Stimulated activated CD4-positive, alpha-beta T cell treated with anti-CD3 and anti-CD28 coated beads, TNF-alpha, amount 100 ng/mL, for 24 hours (primary cell): ENCODE measurements around the gene ABCF3.
"Not testable (repeated sequence)": the region's sequence is repeated elsewhere in the genome, so short reads cannot be mapped to it uniquely, and the experiment has no call there.

Experiments
- DNase-seq, 3 experiments: peaks; one replicate each; pipeline ENCODE4 v3.0.0-alpha.2; 2020; ENCODE audit warnings: low read depth in 3 of 3

ABCF3 gene, protein sequence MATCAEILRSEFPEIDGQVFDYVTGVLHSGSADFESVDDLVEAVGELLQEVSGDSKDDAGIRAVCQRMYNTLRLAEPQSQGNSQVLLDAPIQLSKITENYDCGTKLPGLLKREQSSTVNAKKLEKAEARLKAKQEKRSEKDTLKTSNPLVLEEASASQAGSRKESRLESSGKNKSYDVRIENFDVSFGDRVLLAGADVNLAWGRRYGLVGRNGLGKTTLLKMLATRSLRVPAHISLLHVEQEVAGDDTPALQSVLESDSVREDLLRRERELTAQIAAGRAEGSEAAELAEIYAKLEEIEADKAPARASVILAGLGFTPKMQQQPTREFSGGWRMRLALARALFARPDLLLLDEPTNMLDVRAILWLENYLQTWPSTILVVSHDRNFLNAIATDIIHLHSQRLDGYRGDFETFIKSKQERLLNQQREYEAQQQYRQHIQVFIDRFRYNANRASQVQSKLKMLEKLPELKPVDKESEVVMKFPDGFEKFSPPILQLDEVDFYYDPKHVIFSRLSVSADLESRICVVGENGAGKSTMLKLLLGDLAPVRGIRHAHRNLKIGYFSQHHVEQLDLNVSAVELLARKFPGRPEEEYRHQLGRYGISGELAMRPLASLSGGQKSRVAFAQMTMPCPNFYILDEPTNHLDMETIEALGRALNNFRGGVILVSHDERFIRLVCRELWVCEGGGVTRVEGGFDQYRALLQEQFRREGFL

DNA sequence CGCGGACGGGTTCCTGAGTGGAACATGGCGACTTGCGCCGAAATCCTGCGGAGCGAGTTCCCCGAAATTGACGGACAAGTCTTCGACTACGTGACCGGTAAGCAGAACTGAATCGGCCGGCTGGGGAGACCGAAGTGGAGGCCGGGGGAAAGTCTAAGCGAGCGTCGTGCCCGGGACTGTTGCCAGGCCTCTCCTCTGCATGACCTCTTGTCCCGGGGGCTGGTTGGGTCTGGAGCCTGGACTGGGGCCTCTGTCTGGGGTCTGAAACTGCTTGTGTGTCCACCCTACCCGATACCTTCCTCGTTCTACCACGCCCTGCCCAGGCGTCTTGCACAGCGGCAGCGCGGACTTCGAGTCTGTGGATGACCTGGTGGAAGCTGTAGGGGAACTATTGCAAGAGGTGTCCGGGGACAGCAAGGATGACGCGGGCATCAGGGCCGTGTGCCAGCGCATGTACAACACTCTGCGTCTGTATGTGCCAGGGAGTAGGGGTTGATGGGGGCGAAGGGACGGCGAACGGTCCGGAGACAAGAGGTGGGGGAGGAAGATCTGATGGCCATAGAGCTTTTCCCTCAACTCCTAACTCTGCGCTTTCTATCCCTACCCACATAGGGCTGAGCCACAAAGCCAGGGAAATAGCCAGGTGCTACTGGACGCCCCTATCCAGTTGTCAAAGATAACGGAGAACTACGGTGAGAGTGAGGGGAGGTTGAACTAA is at the start of gene ABCF3:
Gene ABCF3 (plus strand): TSS at position 16 of the 718 bp plus-strand sequence. CDS start 9 bp downstream, at position 25.
- peak in 1 of 3 experiments; percentile 11 for DNase-seq

DNA sequence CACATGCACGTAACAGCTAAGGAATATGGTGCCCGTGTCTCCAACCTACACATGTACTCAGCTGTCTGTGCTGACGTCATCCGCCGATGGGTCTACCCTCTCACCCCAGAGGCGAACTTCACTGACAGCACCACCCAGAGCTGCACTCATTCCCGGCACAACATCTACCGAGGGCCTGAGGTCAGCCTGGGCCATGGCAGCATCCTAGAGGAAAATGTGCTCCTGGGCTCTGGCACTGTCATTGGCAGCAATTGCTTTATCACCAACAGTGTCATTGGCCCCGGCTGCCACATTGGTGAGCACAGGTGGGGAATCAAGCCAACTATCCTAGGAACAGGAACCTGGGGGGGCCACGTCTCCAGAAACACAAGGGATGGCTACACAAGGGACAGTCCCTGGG is 45.6 kb upstream of the ABCF3 start:
- no peak for DNase-seq

DNA sequence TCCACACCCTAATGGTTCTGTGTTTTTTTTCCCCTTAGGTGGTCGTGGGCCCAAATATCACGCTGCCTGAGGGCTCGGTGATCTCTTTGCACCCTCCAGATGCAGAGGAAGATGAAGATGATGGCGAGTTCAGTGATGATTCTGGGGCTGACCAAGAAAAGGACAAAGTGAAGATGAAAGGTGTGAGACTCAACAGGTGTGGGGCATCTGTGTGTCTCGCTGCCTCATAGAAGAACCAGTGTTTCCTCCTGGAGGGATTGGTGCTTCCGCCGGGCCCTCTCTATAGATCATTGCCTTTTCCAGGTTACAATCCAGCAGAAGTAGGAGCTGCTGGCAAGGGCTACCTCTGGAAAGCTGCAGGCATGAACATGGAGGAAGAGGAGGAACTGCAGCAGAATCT is 43.8 kb upstream of the ABCF3 start:
- no peak for DNase-seq

DNA sequence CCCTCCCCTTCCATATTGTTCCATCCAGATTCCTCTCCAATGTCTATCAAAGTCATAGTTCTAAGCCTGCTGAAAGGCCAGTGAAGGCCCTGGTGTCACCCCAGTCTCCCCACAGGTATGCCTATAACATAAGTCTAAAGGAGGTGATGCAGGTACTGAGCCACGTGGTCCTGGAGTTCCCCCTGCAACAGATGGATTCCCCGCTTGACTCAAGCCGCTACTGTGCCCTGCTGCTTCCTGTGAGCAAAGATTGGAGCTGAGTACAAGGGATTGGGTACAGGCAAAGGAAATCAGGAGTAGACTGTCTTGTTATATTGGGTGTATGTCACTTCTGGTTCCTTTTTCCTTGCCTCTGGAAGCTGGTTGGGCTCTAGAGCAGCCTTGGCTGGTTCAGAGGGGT is 42.7 kb upstream of the ABCF3 start:
- no peak for DNase-seq

DNA sequence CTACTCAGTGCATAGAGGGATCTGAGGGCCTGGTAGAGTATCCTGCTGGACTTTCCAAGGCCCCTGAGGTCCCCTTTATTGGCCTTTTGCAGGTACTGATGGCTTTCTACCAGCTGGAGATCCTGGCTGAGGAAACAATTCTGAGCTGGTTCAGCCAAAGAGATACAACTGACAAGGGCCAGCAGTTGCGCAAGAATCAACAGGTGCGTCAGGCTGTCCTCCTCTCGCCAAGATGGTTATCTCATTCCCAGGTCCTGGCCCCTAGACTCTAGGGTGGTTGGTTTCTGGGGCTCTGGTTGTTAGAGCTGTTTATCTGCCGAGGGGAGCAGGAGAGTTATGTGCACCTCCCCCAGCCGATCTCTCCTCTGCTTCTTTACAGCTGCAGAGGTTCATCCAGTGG is 41.5 kb upstream of the ABCF3 start:
- no peak for DNase-seq

DNA sequence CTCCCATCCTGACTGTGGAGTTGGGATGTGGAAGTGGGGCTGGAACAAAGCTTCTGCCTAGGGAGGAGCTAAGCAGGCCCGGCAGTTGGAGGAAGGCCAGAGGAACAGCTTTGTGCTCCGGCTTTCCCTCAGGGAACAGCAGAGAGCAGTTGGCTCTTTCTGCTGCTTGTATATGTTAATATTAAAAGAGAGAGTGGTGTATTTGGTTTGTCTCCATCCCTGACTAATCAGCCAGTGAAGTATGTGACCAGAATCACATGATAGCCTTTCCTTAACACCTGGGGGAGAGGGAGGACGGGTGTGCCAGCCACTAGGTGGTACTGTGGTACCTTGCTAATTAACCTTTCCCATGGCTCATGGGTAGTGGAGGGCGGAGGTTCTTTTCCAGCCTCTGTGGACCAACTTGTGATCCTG is 40.9 kb upstream of the ABCF3 start:
- no peak for DNase-seq

DNA sequence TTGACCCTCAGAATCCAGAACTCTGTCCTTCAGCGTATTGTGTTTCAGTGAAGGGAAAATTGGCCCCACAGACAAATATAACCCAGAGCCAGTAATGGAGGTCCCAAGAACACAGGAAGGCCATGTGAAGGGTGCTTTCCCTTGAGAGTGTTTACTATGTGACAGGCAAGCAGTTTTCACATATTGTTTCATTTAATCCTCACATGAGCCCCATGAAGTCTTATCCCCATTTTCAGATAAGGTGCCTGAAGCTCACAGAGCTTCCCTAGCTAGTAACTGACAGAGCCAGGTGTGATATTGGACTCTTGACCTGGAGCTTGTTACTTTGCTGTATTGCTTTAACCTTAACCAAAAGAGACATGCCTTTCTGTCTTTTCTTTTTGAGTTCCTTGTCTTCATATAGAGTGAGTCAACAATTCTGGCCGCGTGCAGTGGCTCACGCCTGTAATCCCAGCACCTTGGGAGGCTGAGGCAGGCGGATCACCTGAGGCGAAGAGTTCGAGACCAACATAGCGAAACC is 40.2 kb upstream of the ABCF3 start:
- no peak for DNase-seq

DNA sequence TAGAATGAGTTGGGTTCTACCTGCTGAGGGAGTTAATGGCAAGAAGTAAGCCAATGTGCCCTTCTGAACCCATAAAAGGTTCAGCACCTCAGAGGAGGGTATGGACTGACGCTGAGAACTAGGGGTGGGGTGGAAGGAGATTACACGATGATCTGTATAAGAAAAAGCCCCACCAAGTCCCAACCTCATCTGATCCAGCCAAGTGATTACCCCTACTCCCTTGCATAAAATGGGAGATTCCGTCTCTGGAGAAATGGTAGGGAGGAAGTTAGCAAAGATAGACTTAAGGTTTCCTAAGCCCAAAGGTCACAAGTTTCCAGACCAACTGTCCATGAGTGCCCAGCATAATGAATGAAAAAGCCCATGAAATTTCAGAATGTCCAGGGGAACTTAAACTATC is 37.9 kb upstream of the ABCF3 start:
- no peak for DNase-seq

DNA sequence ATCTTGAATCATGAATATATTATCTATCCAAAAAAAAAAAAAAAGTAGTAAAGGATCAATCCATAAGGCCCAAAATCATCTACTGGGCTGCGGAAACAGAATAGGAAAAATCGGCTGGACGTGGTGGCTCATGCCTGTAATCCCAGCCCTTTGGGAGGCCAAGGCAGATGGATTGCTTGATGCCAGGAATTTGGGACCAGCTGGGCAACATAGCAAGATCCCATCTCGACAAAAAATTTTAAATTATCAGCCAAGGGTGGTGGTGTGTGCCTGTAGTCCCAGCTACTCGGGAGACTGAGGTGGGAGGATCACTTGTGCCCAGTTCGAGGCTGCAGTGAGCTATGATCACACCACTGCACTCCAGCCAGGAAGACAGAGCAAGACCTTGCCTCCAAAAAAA is 36.9 kb upstream of the ABCF3 start:
- no peak for DNase-seq

DNA sequence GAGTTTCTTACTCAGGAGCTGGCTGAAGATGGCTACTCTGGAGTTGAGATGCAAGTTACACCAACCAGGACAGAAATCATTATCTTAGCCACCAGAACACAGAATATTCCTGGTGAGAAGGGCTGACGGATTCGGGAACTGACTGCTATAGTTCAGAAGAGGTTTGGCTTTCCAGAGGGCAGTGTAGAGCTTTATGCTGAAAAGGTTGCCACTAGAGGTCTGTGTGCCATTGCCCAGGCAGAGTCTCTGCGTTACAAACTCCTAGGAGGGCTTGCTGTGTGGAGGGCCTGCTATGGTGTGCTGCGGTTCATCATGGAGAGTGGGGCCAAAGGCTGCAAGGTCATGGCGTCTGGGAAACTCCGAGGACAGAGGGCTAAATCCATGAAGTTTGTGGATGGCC is 36.2 kb upstream of the ABCF3 start:
- not testable (repeated sequence) for DNase-seq

DNA sequence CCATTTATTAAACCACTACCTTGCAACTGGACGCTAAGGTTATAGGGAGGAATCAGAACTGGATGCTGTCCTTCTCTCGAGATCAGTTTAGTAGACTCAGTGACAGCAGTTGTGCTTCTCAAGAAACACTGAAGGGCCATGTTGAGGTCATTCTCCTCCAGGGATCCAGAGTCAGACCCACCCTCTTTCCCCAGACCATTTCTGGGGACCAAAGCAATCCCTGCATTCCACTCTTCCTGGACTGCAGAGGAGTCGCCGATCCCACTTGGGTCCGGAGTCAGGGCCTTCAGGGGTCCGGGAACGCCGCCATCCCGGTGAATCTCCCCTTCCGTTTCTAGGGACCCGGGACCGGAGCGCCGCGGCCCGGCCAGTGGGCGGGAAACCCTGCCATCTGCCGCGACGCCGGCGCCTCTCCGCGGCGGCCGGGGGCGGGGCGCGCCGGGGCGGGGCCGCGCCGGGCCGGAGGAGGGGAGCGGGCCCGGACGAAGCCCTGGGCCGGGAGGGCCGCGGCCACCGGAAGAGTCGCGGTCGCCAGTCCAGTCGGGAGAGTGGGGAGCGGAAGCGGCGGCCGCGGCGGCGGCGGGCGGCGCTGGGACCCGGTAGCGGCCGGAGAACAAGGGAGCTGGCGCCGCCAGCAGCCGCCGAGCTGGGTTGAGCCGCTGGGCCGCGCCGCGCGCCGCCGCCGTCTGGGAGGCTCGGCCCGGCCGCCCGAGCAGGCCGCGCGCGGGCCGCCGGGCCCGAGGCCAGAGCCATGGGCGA is 30.9 kb upstream of the ABCF3 start, which contains the start of gene DVL3:
Gene DVL3 (plus strand): TSS at position 493 of the 759 bp plus-strand sequence. CDS start 259 bp downstream, at position 752.
- peak in 1 of 3 experiments; percentile 38 for DNase-seq

DNA sequence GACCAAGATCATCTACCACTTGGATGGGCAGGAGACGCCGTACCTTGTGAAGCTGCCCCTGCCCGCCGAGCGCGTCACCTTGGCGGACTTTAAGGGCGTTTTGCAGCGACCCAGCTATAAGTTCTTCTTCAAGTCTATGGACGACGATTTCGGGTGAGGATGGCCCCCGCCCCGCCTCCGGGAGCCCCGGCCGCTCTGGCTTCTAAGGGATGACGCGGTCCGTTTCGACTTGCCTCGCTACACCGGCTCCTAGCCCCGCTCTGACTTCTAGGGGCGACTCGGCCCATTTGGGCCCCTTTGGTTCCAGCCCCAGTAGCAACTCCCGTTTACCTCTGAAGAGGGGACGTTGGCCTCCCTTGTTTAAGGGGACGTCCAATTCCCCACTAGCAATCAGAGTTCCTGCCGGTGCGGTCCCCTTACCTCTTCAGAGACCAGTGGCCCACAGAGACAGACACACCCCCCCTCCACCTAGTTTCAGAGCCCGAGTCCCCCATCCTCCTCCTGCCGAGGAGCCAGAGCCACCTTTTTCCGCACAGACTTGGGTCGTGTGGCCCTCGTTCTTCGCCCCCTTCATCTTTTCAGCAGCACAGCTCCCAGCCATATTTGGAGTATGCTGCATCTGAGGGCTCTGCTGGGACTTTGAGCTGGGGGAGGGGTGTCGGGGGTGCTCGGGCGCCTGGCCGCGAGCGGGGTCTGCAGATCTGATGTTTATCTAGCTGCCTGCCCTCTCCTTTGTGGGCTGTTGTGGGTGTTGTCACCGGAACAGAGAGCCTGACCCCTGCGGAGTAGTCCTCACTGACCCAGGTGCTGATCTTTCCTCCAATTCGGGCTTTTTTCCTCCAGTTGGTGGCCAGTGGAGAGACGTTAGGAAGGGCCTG is 30.1 kb upstream of the ABCF3 start:
- DNase-seq = peak in 1 of 3 experiments; percentile 57

DNA sequence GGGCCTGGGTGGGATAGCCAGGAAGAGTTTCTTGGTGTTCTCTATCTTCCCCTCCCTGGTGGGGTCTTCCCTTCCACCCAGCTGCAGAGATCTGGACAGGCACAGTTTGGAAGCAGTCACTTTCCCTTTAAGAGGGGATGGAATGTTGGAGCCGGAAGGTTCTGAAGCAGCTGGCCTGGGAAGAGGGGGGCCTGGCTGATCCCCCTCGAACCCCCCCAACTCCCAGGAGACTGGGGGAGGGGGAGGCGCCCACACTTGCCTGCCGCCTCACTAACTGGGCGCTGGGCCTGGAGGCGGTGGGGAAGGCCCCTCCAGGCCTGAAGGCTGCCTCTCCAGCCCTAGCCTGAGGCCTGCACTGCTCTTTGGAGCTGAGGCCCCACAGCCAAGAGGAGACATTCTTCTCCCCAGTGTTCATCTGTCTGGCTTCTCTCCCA is 29.5 kb upstream of the ABCF3 start:
- no peak for DNase-seq

DNA sequence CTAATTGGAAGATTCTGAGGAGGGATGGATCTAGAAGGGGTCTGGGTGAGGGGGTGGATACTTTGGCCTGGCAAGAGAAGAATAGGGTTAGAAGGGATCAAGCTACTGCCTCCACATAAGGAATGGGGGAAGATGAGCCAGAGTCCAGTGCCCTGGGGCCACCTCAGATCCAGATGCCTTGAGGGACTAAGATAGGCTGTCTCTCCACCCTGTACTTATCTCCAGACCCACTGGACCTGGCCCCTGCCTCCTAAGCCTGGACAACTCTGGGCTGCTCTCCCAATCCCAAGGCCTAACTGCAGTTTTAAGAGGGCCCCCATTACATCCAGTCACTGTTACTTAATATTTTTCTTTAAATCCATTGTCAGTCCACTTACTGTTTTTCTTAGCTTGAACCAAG is 28.8 kb upstream of the ABCF3 start:
- no peak for DNase-seq

DNA sequence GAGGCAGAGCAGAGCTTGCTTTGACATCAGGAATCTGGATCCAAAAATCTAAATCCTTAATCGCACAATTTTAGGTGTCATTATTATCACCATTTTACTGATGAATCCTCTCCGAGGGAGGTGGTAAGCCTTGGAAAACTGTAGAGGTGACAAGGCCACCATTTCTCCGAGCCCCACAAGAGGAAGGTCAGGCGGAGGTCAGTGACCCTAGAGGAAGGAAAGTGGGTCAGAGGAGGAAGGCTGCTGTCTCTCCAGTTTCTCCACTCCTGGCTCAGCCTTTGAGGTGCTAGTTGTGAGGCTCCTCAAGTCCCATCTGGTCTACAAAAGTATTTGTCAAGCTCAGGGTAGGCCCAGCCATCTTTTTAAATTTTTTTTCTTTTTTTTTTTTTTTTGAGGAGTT is 27.6 kb upstream of the ABCF3 start:
- DNase-seq = no peak

DNA sequence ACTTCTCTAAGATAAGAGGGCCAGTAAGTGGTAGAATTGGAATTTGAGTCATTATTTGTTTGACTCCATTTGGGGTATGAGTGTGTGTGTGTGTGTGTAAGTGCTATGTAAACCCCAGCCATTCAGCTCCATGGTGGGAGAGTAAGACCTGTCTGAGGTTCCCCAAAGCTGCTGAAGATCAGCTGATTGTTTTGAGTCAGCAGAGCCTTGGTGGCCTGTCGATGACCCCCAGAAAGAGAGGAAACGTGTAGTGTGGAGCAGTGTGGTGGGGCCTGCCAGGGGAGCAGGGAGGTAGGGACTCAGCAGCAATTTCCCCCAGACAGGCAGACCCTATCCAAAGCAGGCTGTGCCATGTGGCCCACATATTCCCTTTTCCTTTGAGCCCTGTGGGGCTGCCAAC is 25.5 kb upstream of the ABCF3 start:
- DNase-seq = no peak

DNA sequence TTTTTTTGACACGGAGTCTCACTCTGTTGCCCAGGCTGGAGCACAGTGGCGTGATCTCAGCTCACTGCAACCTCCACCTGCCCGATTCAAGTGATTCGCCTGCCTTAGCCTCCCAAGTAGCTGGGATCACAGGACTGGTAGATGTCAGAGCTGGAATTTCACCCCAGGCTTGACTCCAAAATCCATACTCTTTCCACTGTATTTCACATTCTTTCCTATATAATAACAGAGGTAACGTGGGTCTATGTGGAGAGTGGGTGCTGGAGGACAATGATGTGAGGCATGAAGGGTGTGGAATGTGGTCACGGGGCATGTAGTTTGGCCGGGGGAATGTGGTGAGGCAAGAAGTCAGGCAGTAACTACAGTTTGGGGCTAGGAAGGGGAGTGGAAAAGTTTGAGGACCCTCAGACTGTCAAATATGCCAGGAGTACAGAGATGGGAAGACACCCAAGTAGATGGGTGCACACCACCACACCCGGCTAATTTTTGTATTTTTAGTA is 23.4 kb upstream of the ABCF3 start:
- DNase-seq = not testable (repeated sequence)

DNA sequence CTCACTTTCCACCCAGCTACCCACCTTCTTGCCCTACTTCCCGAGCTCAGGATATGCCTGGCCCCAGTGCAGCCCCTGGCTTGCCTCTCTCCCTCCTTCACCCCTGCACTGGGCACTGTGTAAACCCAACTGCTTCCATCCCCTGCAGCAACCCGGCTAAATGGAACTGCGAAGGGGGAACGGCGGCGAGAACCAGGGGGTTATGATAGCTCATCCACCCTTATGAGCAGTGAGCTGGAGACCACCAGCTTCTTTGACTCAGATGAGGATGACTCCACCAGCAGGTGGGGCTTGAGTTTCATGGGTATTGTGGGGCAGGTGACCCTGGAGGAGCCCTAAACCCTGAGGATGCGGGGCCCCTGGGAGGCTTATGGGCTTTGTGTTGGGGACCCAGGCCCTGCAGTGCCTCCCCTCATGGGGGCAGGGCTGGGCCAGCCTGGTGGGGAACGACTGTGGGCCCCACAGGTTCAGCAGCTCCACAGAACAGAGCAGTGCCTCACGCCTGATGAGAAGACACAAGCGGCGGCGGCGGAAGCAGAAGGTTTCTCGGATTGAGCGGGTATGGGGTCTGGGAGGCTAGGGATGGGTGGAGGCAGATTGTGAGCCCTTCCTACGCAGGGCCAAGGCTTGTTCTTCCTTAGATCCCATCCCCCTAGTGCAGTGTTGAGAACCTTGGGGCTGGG is 21.2 kb upstream of the ABCF3 start:
- DNase-seq = no peak

DNA sequence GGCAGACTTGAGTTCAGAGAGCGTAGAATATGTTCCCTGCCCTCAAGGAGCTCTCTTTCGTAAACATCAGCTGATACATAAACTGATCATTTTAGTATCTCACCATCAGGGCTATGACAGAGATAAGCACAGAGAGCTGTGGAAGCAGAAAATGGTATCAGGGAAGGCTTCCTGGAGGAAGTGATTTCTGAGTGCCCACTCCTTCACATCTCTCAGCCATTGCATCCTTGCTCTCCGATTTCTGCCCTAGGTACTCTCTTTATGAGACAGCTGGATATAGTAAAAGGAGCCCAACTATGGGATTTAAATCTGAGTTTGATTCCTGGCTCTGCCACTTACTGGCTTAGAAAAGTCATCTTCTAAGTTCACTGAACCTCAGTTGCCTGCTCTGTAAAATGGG is 20.5 kb upstream of the ABCF3 start:
- no peak for DNase-seq

DNA sequence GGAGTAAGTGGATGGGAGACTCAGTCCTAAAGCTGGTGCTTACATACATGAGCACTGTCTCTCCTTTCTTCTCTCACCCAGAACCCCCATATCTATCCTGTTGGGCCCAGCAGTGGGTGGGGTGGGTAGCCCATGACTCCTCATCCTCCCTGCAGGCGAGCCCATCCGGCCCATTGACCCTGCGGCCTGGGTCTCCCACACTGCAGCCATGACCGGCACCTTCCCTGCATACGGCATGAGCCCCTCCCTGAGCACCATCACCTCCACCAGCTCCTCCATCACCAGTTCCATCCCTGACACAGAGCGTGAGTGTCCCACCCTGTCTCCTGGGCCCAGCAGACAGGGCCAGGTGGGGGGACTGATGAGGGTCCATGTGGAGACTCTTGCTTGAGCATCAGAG is 19.3 kb upstream of the ABCF3 start:
- no peak for DNase-seq
